ENCODE data around the gene TMEM250.

Gene TMEM250

GRCh38 chr9:136083558-136084062 is 35.1 kb downstream of the TMEM250 start:
- no peak for DNase-seq (ENCODE audit: low read depth, low spot score)

- no peak for DNase-seq (ENCODE audit: low read depth, low spot score)
Observed at GRCh38 chr9:136082496-136083361, 35.9 kb downstream of the TMEM250 start.

DNA sequence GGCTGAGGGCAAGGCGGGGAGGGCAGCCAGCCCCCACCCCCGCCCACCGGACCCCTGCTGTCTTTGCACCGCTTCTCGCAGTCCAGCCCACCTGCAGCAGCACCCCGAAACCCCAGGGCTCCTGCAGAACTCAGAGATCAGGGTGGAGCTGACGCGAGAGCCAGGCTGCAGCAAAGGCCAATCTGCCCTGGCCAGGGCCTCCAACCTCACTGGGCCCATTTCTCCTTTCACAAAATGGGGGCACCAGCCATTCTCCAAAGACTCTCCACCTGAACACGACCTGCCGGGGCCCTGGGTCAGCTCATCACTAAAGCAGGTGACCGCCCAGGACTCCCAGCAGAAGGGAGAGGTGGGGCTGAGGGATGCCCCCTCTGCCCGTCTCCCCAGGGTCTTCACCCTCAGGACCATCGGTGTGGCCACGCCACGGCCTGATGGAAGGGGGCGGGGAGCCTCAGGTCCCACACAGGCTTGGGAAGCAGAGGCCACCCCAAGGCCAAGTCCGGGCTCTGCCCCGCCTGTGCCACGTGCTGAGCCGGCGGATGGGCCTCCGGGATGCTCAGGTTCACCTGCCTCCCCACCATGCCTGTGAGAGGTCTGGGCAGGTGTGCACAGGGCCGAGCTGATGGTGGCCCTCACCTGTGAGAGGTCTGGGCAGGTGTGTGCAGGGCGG is 36.7 kb downstream of the TMEM250 start:
- no peak for DNase-seq (ENCODE audit: low read depth, low spot score)

- no peak for DNase-seq (ENCODE audit: low read depth, low spot score)
Observed at GRCh38 chr9:136081113-136081825, 37.4 kb downstream of the TMEM250 start.

GRCh38 chr9:136080716-136081112 is 38.0 kb downstream of the TMEM250 start:
- no peak for DNase-seq (ENCODE audit: low read depth, low spot score)

DNA sequence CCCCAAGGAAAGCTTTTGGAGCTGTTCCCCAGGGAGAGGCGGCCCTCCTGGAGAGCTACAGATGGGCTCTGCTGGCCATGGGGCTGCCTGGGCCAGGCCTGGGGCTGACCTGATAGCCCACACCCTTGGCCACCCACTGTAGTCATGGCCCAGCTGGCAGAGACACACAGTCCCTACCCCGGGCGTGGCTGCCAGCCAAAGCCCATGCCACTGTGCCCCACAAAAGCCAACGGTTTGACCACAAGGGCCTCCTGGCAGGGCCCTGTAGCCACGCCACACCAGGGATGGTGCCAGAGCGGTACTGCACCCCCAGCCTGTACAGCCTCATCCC is 38.8 kb downstream of the TMEM250 start:
- DNase-seq (ENCODE audit: low read depth, low spot score), result no peak

DNA sequence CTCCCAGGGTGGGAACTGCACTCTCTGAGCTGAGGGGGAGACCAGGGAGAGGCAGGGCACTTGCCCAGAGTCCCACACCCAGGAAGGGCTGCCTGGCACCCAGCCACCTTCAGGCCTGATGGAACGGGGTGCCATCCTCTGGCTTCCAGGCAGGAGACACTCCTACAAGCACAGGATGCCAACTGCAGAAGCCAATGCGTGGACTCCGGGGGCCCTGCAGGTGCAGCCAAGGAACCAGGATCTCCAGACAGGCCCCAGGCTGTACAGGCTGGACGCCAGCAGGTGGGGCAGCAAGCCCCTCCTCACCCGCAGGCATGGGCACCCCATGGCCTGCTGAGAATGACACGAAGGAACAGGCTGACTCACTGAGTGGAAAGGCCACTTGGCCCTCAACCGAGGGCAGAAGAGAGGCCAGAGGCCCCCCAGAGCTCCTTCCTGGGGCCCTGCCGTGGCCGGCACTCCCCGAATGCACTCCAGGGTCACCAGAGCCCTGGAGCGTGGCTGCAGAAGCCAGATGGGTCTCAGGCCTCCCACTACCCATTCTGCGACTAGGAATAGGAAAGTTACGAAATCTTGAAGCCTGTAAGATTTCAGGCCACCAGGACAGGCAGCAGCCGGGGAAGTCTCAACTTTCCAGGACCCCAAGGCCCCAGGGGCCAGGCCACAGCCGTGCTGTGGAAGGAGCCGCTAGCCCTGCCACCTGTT is 39.3 kb downstream of the TMEM250 start:
- DNase-seq (ENCODE audit: low read depth, low spot score), result no peak

GRCh38 chr9:136078498-136079011 is 40.1 kb downstream of the TMEM250 start:
- no peak for DNase-seq (ENCODE audit: low read depth, low spot score)

DNA sequence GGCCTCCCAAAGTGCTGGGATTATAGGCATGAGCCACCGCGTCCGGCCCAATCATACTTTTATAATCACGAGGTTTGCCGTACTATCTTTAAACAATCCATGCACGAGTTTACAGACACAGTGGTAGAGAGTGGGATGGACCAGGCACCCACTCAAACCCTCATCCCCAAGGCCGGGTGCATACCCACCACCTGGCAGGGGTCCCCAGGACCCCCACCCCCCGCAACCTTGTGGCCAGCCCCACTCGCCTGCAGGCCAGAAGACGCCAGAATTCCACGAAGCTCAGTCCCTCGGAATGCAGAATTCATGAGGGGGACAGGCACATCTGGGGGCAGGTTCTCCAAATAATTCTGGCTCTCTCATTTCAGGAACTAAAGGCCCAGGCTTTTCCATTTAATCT is 40.7 kb downstream of the TMEM250 start:
- no peak for DNase-seq (ENCODE audit: low read depth, low spot score)

- DNase-seq (ENCODE audit: low read depth, low spot score), result no peak
Observed at GRCh38 chr9:136077491-136077890, 41.2 kb downstream of the TMEM250 start.

GRCh38 chr9:136075881-136076678 is 42.6 kb downstream of the TMEM250 start:
- DNase-seq (ENCODE audit: low read depth, low spot score), result no peak

- DNase-seq (ENCODE audit: low read depth, low spot score), result no peak
Observed at GRCh38 chr9:136075134-136075841, 43.4 kb downstream of the TMEM250 start.

DNA sequence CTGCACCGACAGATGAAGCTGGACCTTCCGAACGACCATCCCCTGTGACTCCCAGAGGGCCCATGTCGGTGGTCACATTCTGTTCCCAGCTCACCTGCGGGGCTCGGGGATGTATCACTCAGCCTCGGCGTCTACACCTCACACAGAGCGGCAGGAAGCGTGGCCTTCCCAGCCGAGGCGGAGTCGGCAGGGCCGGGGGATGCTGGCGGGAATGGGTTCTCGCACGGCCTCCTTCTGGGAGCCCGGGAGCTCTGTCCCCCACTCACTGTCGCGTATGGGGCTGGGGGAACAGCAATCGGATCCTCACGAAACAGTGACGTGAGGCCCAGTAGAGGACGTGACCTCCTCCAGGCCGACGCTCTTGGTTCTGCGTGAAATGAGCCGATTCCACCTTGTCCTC is 44.0 kb downstream of the TMEM250 start:
- DNase-seq (ENCODE audit: low read depth, low spot score), result no peak

All from activated naive CD8-positive, alpha-beta T cell treated with anti-CD3 and anti-CD28 coated beads, Interleukin-2, amount 50 U/mL, for 16 hours (primary cell).